ENCODE data around the gene USP5.
A peak's percentile ranks its signal among the peaks of the same experiment; 100 is the strongest.
"Not testable (repeated sequence)": the region's sequence is repeated elsewhere in the genome, so short reads cannot be mapped to it uniquely, and the experiment has no call there.

Gene USP5

DNA sequence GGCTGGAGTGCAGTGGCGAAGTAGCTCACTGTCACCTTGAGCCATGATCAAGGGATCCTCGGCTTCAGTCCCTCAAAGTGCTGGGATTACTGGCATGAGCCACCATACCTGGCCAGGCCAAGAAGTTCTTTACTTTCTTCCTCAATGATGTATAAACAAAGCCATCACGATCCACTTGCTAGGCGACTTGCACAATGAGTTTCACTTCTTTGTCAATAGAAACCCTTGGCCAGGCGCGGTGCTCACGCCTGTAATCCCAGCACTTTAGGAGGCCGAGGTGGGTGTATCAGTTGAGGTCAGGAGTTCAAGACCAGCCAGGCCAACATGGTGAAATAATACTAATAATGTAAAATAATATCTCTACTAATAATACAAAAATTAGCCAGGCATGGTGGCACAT lies 35.5 kb downstream of the USP5 start:
- no peak for FAIRE-seq
- DNase-seq (ENCODE audit: insufficient read length, low spot score): no peak
- TF ChIP-seq, protein P1, sequence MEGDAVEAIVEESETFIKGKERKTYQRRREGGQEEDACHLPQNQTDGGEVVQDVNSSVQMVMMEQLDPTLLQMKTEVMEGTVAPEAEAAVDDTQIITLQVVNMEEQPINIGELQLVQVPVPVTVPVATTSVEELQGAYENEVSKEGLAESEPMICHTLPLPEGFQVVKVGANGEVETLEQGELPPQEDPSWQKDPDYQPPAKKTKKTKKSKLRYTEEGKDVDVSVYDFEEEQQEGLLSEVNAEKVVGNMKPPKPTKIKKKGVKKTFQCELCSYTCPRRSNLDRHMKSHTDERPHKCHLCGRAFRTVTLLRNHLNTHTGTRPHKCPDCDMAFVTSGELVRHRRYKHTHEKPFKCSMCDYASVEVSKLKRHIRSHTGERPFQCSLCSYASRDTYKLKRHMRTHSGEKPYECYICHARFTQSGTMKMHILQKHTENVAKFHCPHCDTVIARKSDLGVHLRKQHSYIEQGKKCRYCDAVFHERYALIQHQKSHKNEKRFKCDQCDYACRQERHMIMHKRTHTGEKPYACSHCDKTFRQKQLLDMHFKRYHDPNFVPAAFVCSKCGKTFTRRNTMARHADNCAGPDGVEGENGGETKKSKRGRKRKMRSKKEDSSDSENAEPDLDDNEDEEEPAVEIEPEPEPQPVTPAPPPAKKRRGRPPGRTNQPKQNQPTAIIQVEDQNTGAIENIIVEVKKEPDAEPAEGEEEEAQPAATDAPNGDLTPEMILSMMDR (IDR thresholded peaks at IDR 0.05; ENCODE audit: insufficient read depth, missing control alignments): no peak

DNA sequence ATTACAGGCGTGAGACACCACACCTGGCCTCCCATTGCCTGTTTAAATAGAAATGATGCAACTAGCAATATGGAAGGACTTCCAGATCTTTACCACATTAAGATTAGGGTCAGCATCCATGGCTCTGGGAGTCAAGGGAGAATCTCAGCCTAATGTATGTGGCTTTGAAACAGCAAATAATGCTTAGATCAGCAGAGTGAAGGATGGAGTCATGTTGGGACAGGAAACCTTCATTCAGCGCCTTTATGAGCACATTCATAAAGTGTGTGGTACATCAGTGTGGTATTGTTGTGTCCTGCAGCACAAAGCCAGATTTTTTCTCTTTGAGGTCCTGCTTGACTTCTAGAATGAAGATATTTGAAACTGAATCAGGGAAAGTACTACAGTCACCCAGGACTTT lies 36.4 kb downstream of the USP5 start:
- TF ChIP-seq, protein P1 (IDR thresholded peaks at IDR 0.05; ENCODE audit: insufficient read depth, missing control alignments): no peak
- no peak for FAIRE-seq

DNA sequence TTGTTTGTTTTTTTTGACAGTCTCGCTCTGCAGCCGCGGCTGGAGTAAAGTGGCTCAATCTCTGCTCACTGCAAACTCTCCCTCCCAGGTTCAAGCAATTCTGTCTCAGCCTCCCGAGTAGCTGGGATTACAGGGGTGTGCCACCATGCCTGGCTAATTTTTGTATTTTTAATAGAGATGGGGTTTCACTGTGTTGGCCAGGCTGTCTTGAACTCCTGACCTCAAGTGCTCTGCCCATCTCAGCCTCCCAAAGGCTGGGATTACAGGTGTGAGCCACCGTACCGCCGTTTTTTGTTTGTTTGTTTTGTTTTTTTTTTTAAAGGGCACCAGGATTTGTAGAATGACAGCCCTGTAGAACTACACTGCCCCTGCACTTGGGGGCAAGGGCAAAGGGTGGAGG lies 36.8 kb downstream of the USP5 start:
- DNase-seq (ENCODE audit: insufficient read length, low spot score); FAIRE-seq: not testable (repeated sequence)

More for the DNA sequence above, 36.4 kb downstream of the USP5 start:
- no peak for DNase-seq (ENCODE audit: insufficient read length, low spot score)

DNA sequence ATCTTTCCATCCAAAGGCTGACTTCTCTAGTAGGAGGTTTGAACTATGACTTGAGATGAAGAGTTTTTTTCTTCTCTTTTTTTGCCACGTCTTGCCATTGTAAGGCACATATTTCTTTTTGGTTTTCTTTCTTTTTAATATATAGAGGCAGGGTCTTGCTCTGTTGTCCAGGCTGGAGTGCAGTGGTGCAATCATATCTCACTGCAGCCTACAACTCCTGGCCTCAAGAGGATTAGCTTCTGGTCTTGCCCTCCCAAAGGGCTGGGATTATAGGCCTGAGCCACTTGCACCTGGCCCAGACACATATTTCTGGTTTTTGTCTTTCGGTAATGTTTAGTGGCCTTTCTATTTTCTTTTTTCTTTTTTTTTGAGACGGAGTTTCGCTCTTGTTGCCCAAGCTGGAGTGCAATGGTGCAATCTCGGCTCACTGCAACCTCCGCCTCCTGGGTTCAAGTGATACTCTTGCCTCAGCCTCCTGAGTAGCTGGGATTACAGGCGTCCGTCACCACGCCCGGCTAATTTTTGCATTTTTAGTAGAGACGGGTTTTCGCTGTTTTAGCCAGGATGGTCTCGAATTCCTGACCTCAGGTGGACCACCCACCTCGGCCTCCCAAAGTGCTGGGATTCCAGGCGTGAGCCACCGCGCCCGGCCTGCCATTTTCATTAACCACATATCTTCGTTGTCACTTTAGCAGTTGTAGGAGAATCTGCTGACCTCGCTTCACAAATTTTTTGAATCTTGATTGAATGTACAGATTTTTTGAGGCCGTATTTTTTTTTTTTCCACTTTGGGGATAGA lies 38.0 kb downstream of the USP5 start:
- not testable (repeated sequence) for FAIRE-seq; DNase-seq (ENCODE audit: insufficient read length, low spot score)

DNA sequence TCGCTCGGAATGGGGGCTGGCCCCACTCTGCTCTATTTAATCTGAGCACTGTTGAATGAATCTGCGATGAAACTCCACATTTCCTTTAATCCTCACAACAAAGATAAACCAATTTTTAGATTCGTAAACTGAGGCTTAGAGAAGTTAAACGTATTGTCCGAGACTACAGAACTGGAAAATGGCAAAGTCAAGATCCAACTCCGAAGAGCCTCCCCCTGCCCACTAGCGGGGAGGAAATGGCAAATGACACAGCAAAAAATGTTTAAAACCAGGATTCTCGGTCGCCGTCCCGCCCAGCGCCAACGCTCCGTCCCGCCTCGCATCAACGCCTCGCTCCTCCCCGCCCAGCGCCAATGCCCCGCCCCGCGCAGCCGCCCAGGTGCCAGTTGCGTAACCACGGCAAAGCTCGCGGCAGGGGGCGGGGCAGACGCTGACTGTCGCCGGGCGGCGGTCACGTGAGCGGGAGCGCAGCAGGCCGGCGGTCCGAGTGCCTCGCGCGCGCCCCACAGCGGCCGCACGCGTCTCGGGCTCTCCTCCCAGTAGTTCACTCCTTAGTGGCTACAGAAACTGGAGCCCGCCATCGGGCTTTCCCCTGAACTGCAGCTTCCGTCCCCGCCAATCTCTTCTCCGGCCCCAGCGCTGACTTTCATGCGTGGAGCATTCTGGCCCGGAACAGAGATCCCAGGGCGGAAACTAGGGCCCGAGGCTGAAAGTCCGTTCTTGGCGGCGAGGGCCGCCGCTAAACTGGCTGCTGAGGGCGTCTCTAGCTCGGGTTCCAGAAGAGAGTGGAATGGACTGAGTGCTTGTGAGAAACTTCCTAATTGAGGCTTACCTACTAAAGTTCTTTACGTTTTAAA lies 39.1 kb downstream of the USP5 start:
- no peak for FAIRE-seq
- TF ChIP-seq, protein P1 (IDR thresholded peaks at IDR 0.05; ENCODE audit: insufficient read depth, missing control alignments): peak; percentile 65
- peak; percentile 83 for DNase-seq (ENCODE audit: insufficient read length, low spot score)

DNA sequence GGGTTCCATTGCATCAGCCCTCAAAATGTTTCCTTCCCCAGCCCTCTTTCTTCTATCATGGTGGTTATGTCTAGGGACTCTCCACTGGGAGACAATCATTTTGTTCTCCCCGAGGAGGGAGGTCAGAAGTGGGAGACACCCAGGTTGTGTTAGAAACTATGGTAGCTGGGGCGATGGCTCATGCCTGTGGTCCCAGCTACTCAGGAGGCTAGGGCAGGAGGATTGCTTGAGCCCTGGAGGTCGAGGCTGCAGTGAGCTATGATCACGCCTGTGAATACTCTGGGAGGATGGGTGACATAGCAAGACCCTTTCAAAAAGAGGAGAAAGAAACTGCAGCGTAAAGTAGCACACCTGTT lies 39.7 kb downstream of the USP5 start:
- DNase-seq (ENCODE audit: insufficient read length, low spot score): no peak
- TF ChIP-seq, protein P1 (IDR thresholded peaks at IDR 0.05; ENCODE audit: insufficient read depth, missing control alignments): no peak
- FAIRE-seq: no peak

DNA sequence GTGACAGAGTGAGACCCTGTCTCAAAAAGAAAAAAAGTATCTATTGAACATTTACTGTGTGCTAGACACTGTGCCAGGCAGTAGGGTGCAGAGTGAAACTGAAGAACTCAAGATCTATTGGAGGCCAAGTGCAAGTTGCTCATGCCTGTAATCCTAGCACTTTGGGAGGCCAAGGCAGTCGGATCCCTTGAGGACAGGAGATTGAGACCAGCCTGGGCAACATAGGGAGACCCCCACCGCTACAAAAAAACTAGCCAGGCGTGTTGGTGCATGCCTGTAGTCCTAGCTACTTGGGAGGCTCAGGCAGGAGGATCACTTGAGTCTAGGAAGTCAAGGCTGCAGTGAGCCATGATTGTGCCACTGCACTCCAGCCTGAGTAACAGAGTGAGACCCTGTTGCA lies 40.7 kb downstream of the USP5 start:
- DNase-seq (ENCODE audit: insufficient read length, low spot score); FAIRE-seq: not testable (repeated sequence)

DNA sequence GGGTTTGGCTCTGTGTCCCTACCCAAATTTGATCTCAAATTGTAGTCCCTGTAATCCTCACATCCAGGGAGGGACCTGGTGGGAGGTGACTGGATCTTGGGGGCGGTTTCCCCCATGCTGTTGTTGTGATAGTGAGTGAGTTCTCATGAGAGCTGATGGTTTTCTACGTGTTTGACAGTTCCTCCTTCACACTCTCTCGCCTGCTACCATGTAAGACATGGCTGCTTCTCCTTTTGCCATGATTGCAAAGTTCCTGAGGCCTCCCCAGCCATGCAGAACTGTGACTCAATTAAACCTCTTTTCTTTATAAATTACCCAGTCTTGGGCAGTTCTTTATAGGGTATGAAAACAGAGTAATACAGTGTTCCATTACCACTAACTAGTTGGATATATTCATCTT lies 42.4 kb downstream of the USP5 start:
- no peak for FAIRE-seq
- TF ChIP-seq, protein P1 (IDR thresholded peaks at IDR 0.05; ENCODE audit: insufficient read depth, missing control alignments): no peak
- DNase-seq (ENCODE audit: insufficient read length, low spot score): no peak

Measured in D721Med (cell line).